ENCODE data around the gene PARD3.

GRCh38 chr10:34679177-34679576 lies 135.9 kb downstream of the PARD3 start:
- TF ChIP-seq CTCF (IDR thresholded peaks at IDR 0.05) (no peak), POLR2A (IDR thresholded peaks at IDR 0.05) (no peak)
